HCT116 (cell line): ENCODE results near the gene QKI. TPM values are rescaled to one million over a fixed set of nuclear protein-coding genes. Genes with fewer than 3 reads are reported as not detected.

Experiments used
- ATAC-seq: fragments of 200-7000 bp; cut with Tn5 transposase; 2 replicates; pipeline ENCODE4 v1.9.1; 2020; ENCODE audit warnings: mild to moderate bottlenecking, moderate library complexity
- BruUV-seq: library from RNA; stranded (reverse); fragments of 400-500 nt; replicated peaks from 2 replicates; lab custom pipeline; 2021; lab: Mats Ljungman, UMichigan
- CTCF ChIA-PET: fragments of 300-600 bp; sonication (Branson Sonifier 250); formaldehyde crosslinking; loops from one replicate; lab custom pipeline; 2021; ENCODE audit warnings: antibody characterized with exemption; lab: Charles Lee
- POLR2A ChIA-PET: fragments of 300-600, 350-600 bp; sonication (Branson Sonifier 250); formaldehyde crosslinking; loops from one replicate; lab custom pipeline; 2021; ENCODE audit warnings: antibody characterized with exemption; lab: Charles Lee
- RAD21 ChIA-PET, 2 experiments: fragments of 300-600 bp; sonication (Branson Sonifier 250); formaldehyde crosslinking; loops; one replicate each; lab custom pipeline; 2023; ENCODE audit warnings: low total read pairs in 2 of 2; ENCODE audit not compliant: uncharacterized antibody in 2 of 2, unreplicated experiment in 2 of 2, low non-redundant PET in 1 of 2; lab: Charles Lee
- DNase-seq: peaks from one replicate; pipeline ENCODE4 v3.0.0-alpha.2; 2010; ENCODE audit warnings: low read depth, low spot score
- H2AFZ ChIP-seq: fragments of 200-600 bp; shearing (Covaris generic), sonication (generic); 2 replicates; pipeline ENCODE4 v1.6.1; 2017; ENCODE audit warnings: low read depth, mixed run types, mixed read lengths, antibody characterized with exemption, low read length; ENCODE audit not compliant: poor library complexity, severe bottlenecking
- H3K27ac ChIP-seq: 2 replicates; pipeline ENCODE4 v1.5.1; 2012; ENCODE audit warnings: low read depth, low read length
- H3K27me3 ChIP-seq: fragments of 200-600 bp; sonication (generic); 2 replicates; pipeline ENCODE4 v1.6.1; 2016; ENCODE audit warnings: mixed run types, low read length, mixed read lengths; ENCODE audit not compliant: insufficient read depth
- H3K36me3 ChIP-seq, 2 experiments: fragments of 200-500 bp in 1 of 2; fragments of 200-600 bp in 1 of 2; sonication (Bioruptor generic) in 1 of 2; sonication (generic) in 1 of 2; 2 replicates each; pipeline versions ENCODE4 v1.5.1 to v1.6.1; 2014 to 2016; ENCODE audit warnings: low read length in 2 of 2, inconsistent platforms in 1 of 2, mixed read lengths in 1 of 2, mixed run types in 1 of 2; ENCODE audit not compliant: insufficient read depth in 2 of 2, control insufficient read depth in 1 of 2
- H3K4me1 ChIP-seq, 2 experiments: fragments of 200-600 bp in 1 of 2; sonication (generic) in 1 of 2; 2 replicates each; pipeline versions ENCODE4 v1.5.1 to v1.6.1; 2012 to 2017; ENCODE audit warnings: low read length in 2 of 2, inconsistent platforms in 1 of 2, mild to moderate bottlenecking in 1 of 2, mixed read lengths in 1 of 2, mixed run types in 1 of 2, moderate library complexity in 1 of 2; ENCODE audit not compliant: insufficient read depth in 2 of 2, control insufficient read depth in 1 of 2
- H3K4me2 ChIP-seq: fragments of 200-600 bp; sonication (generic); 2 replicates; pipeline ENCODE4 v1.6.1; 2017; ENCODE audit warnings: mixed run types, low read length, mixed read lengths
- H3K4me3 ChIP-seq, 2 experiments: fragments of 200-600 bp in 1 of 2; sonication (generic) in 1 of 2; replicated peaks in 1 of 2; 2 replicates each; pipeline ENCODE4 v1.5.1; 2011 to 2016; ENCODE audit warnings: low read length in 2 of 2, control low read depth in 1 of 2, low read depth in 1 of 2, mild to moderate bottlenecking in 1 of 2, mixed read lengths in 1 of 2, mixed run types in 1 of 2
- H3K79me2 ChIP-seq: fragments of 200-600 bp; sonication (generic); 2 replicates; pipeline ENCODE4 v1.6.1; 2017; ENCODE audit warnings: mild to moderate bottlenecking, mixed run types, low read length, moderate library complexity, mixed read lengths; ENCODE audit not compliant: insufficient read depth
- H3K9ac ChIP-seq: fragments of 200-600 bp; sonication (generic); 2 replicates; pipeline ENCODE4 v1.6.1; 2016; ENCODE audit warnings: low read length, mixed read lengths
- H3K9me2 ChIP-seq: fragments of 200-600 bp; sonication (generic), shearing (Covaris generic); 2 replicates; pipeline ENCODE4 v1.6.1; 2017; ENCODE audit warnings: mixed run types, mild to moderate bottlenecking, moderate library complexity; ENCODE audit not compliant: insufficient read depth
- H3K9me3 ChIP-seq, 2 experiments: fragments of 200-500 bp in 1 of 2; fragments of 200-600 bp in 1 of 2; sonication (Bioruptor generic) in 1 of 2; sonication (generic) in 1 of 2; 2 replicates each; pipeline ENCODE4 v1.6.1; 2014 to 2017; ENCODE audit warnings: low read length in 2 of 2, mixed read lengths in 2 of 2, inconsistent platforms in 1 of 2, low read depth in 1 of 2, mild to moderate bottlenecking in 1 of 2, mixed run types in 1 of 2, moderate library complexity in 1 of 2; ENCODE audit not compliant: control insufficient read depth in 1 of 2, insufficient read depth in 1 of 2
- H4K20me1 ChIP-seq: fragments of 200-600 bp; sonication (generic), shearing (Covaris generic); 2 replicates; pipeline ENCODE4 v1.6.1; 2017; ENCODE audit warnings: mixed run types, mild to moderate bottlenecking, moderate library complexity; ENCODE audit not compliant: insufficient read depth
- CEBPB ChIP-seq: IDR thresholded peaks from 2 replicates; pipeline ENCODE4 v1.6.1; 2012; ENCODE audit warnings: low read depth
- CTCF ChIP-seq, 3 experiments: fragments of 200-600 bp in 1 of 3; sonication (generic) in 1 of 3; IDR thresholded peaks in 2 of 3; conservative IDR thresholded peaks in 1 of 3; 2 replicates each; pipeline ENCODE4 v1.5.1; 2012 to 2017; ENCODE audit warnings: low read depth in 2 of 3, low read length in 2 of 3, antibody characterized with exemption in 1 of 3, borderline replicate concordance in 1 of 3, control low read depth in 1 of 3, mild to moderate bottlenecking in 1 of 3, mixed read lengths in 1 of 3, mixed run types in 1 of 3, moderate library complexity in 1 of 3; ENCODE audit not compliant: insufficient read depth in 1 of 3
- EGR1 ChIP-seq: IDR thresholded peaks from 2 replicates; pipeline ENCODE4 v1.6.1; 2012; ENCODE audit warnings: low read depth
- ELF1 ChIP-seq: IDR thresholded peaks from 2 replicates; pipeline ENCODE4 v1.6.1; 2012; ENCODE audit warnings: low read depth, borderline replicate concordance
- EZH2 ChIP-seq: fragments of 200-600 bp; sonication (generic); IDR thresholded peaks from 2 replicates; pipeline ENCODE4 v1.6.1; 2017; ENCODE audit warnings: antibody characterized with exemption, mixed run types
- EZH2phosphoT487 ChIP-seq: fragments of 200-600 bp; IDR thresholded peaks from 2 replicates; pipeline ENCODE4 v1.6.1; 2018; ENCODE audit warnings: antibody characterized with exemption, borderline replicate concordance
- FOSL1 ChIP-seq: IDR thresholded peaks from 2 replicates; pipeline ENCODE4 v1.6.1; 2012; ENCODE audit warnings: low read depth
- JUND ChIP-seq: IDR thresholded peaks from 2 replicates; pipeline ENCODE4 v1.6.1; 2012
- MAX ChIP-seq: IDR thresholded peaks from 2 replicates; pipeline ENCODE4 v1.6.1; 2012
- POLR2A ChIP-seq: IDR thresholded peaks from 2 replicates; pipeline ENCODE4 v1.7.0; 2011; ENCODE audit warnings: borderline replicate concordance; ENCODE audit not compliant: insufficient read depth, insufficient read length; ENCODE audit errors: extremely low read depth
- RAD21 ChIP-seq: IDR thresholded peaks from 2 replicates; pipeline ENCODE4 v1.6.1; 2012; ENCODE audit warnings: low read depth, mild to moderate bottlenecking
- REST ChIP-seq: IDR thresholded peaks from 2 replicates; pipeline ENCODE4 v1.6.1; 2012; ENCODE audit warnings: low read depth
- SIN3A ChIP-seq: IDR thresholded peaks from 2 replicates; pipeline ENCODE4 v1.6.1; 2012; ENCODE audit warnings: low read depth
- SP1 ChIP-seq: IDR thresholded peaks from 2 replicates; pipeline ENCODE4 v1.6.1; 2012; ENCODE audit warnings: low read depth
- SRF ChIP-seq: IDR thresholded peaks from 2 replicates; pipeline ENCODE4 v1.6.1; 2012; ENCODE audit warnings: low read depth
- TCF7L2 ChIP-seq: IDR thresholded peaks from 2 replicates; pipeline ENCODE4 v1.7.0; 2011; ENCODE audit warnings: borderline replicate concordance, inconsistent platforms; ENCODE audit not compliant: insufficient read depth, insufficient read length; ENCODE audit errors: extremely low read depth
- ZBTB33 ChIP-seq: IDR thresholded peaks from 2 replicates; pipeline ENCODE4 v1.6.1; 2011; ENCODE audit warnings: mild to moderate bottlenecking, low read length, moderate library complexity; ENCODE audit not compliant: insufficient replicate concordance; ENCODE audit errors: extremely low read depth
- ZNF274 ChIP-seq: fragments of 200-500 bp; sonication (Bioruptor generic); IDR thresholded peaks from 2 replicates; pipeline ENCODE4 v1.6.1; 2014; ENCODE audit warnings: mild to moderate bottlenecking, low read depth, low read length, inconsistent platforms
- intact Hi-C: fragments of 100-400 bp; cut with micrococcal nuclease; formaldehyde crosslinking; loops from 2 replicates; pipeline ENCODE4 v1.10.0; 2022
- total RNA-seq: library from RNA; stranded (reverse); gene quantifications from one replicate; pipeline ENCODE4 v1.2.1, GENCODE V29; 2021; ENCODE audit not compliant: unreplicated experiment

Gene QKI
- total RNA-seq, 1 experiment from 2014 or later = 35.3 TPM

- ChIA-PET POLR2A (no interaction called here), RAD21 (interaction anchor here in 1 of 2 experiments (0.6 kb wide), 1 partner anchor 60 kb away, joined by 5 read pairs; no protein-coding TSS in a partner anchor)
- H3K9me3 ChIP-seq = no peaks in the 10 kb centered on the region
- DNase-seq = no peak
- H3K9me2 ChIP-seq = no peaks in the 10 kb centered on the region
- H3K4me2 ChIP-seq = no peak overlapping the region
- H3K4me1 ChIP-seq = no peaks in the 10 kb centered on the region
- no peak overlapping the region for H3K9ac ChIP-seq
- peaks cover 68% of the 10 kb centered on the region for H3K79me2 ChIP-seq
- no peak for ATAC-seq
- no peaks in the 10 kb centered on the region for H3K27me3 ChIP-seq
- H3K36me3 ChIP-seq = no peaks in the 10 kb centered on the region
- TF ChIP-seq ELF1 (no peak), POLR2A (no peak), FOSL1 (no peak), RAD21 (no peak), CTCF (IDR thresholded peaks at IDR 0.05 in 2 of 3, conservative IDR thresholded peaks at IDR 0.05 in 1 of 3; ENCODE audit: borderline replicate concordance in 1 of 3, insufficient read depth in 1 of 3, low read depth in 2 of 3, low read length in 2 of 3) (no peak), MAX (no peak), JUND (no peak), SP1 (no peak), TCF7L2 (no peak), SRF (no peak), EGR1 (no peak), EZH2 (no peak), REST (no peak), SIN3A (no peak), EZH2phosphoT487 (no peak), ZBTB33 (no peak), ZNF274 (no peak), CEBPB (no peak)
- TF ChIP-seq, all 23 proteins: peak for 0
- no peak overlapping the region for H3K4me3 ChIP-seq
- CTCF ChIA-PET = no interaction called here
- no peak overlapping the region for H3K27ac ChIP-seq
- H2AFZ ChIP-seq = no peak overlapping the region
- intact Hi-C loops = no loop called here
- H4K20me1 ChIP-seq = no peaks in the 10 kb centered on the region; the same call in 1 of the 2 replicates
- no TSS peak for BruUV-seq
These were observed 25.5 kb downstream of the QKI start for GRCh38 chr6:163439997-163440396.
